ENCODE results near the gene VMO1. TPM values are rescaled to one million over a fixed set of nuclear protein-coding genes. Genes with fewer than 3 reads are reported as not detected.

Gene VMO1
- total and polyA plus RNA-seq, 2 donors (not counting 3 experiments of a cell fraction or from before 2014, with no cell fraction given): 0.23 TPM; not detected in 1

GRCh38 chr17:4834681-4835020 is 48.5 kb upstream of the VMO1 start:
- H3K4me3 ChIP-seq (replicated peaks in 1 of 3; ENCODE audit: insufficient read depth in 1 of 3, low read depth in 1 of 3, low read length in 3 of 3): peak overlapping the region in 2 of 3 experiments; percentile 77 to 79
- no peaks in the 10 kb centered on the region for H3K9me1 ChIP-seq (replicated peaks; ENCODE audit: control insufficient read depth, extremely low read depth, insufficient read depth, low read length)
- H3K9me3 ChIP-seq (replicated peaks; ENCODE audit: control insufficient read depth, insufficient read depth, low read length): no peaks in the 10 kb centered on the region
- peaks cover 0 to 7% of the 10 kb centered on the region in 2 experiments for H3K36me3 ChIP-seq (ENCODE audit: control insufficient read depth in 2 of 2, extremely low read depth in 1 of 2, insufficient read depth in 2 of 2, low read length in 2 of 2)
- ChIA-PET POLR2A (no interaction called here), CTCF (interaction anchor here (1.0 to 2.1 kb wide), 5 partner anchors 24 to 75 kb away, joined by 3 to 8 read pairs (median 6); partner anchors contain the start of gene PLD2)
- intact Hi-C loops (cut with micrococcal nuclease): loop anchor here (1.0 kb wide), 2 partner anchors 24 to 48 kb away; no protein-coding TSS in a partner anchor
- no peak for TF ChIP-seq GATA2 (IDR thresholded peaks at IDR 0.05; ENCODE audit: insufficient read depth, insufficient read length, low read depth, low read length)
- no peak for TF ChIP-seq MAX (IDR thresholded peaks at IDR 0.05; ENCODE audit: insufficient read depth, insufficient read length)
- no peak for TF ChIP-seq POLR2AphosphoS5 (IDR thresholded peaks at IDR 0.05; ENCODE audit: insufficient read depth, low read depth, low read length)
- no peak for TF ChIP-seq EZH2 (IDR thresholded peaks at IDR 0.05; ENCODE audit: borderline replicate concordance, low read depth, low read length, severe bottlenecking)
- TF ChIP-seq POLR2A (IDR thresholded peaks at IDR 0.05; ENCODE audit: low read depth, low read length): no peak
- TF ChIP-seq FOS (IDR thresholded peaks at IDR 0.05; ENCODE audit: borderline replicate concordance, insufficient read depth, low read length): no peak
- TF ChIP-seq CTCF (IDR thresholded peaks at IDR 0.05; ENCODE audit: extremely low read depth in 1 of 2, insufficient read depth in 1 of 2, low read depth in 1 of 2, low read length in 2 of 2): no peak
- no peak for TF ChIP-seq MYC (IDR thresholded peaks at IDR 0.05; ENCODE audit: low read depth, low read length)
- TF ChIP-seq JUN (IDR thresholded peaks at IDR 0.05; ENCODE audit: borderline replicate concordance, insufficient read depth, insufficient read length, low read depth): no peak
- no peaks in the 10 kb centered on the region for H4K20me1 ChIP-seq (replicated peaks; ENCODE audit: control insufficient read depth, extremely low read depth, insufficient read depth, low read length)
- peaks cover 12% of the 10 kb centered on the region for H3K4me1 ChIP-seq (ENCODE audit: control insufficient read depth, extremely low read depth, insufficient read depth, low read length)
- peak overlapping the region; percentile 86 for H3K4me2 ChIP-seq (ENCODE audit: insufficient read depth, low read length)
- no peak for DNase-seq (ENCODE audit: low read depth, low spot score)
- FAIRE-seq: no peak
- no peak overlapping the region for H3K27ac ChIP-seq (ENCODE audit: insufficient read depth, low read depth, low read length)
- dilution Hi-C loops (cut with MboI; ENCODE audit: extremely low pct_ligation_motif_present, low sequenced_read_pairs): no loop called here
- H3K79me2 ChIP-seq (ENCODE audit: control insufficient read depth, insufficient read depth, low read length): peaks cover 50% of the 10 kb centered on the region
- BruUV-seq (replicated peaks): no TSS peak
- H2AFZ ChIP-seq (ENCODE audit: low read depth, low read length): no peak overlapping the region
- no peaks in the 10 kb centered on the region for H3K27me3 ChIP-seq (ENCODE audit: control insufficient read depth in 2 of 2, insufficient read depth in 2 of 2, low read length in 2 of 2)
- H3K9ac ChIP-seq (replicated peaks; ENCODE audit: extremely low read depth, insufficient read depth, low read length): peak overlapping the region; percentile 90
